HG03342 (cell line): ENCODE measurements around the gene PLA2G5.

Experiments
- ATAC-seq: cut with Tn5 transposase; IDR thresholded peaks from one replicate; pipeline ENCODE4 v1.9.1; 2021; ENCODE audit warnings: mild to moderate bottlenecking, moderate library complexity; ENCODE audit not compliant: unreplicated experiment

Gene PLA2G5

GRCh38 chr1:20089328-20090077 is 19.5 kb downstream of the PLA2G5 start:
- ATAC-seq, result no peak

DNA sequence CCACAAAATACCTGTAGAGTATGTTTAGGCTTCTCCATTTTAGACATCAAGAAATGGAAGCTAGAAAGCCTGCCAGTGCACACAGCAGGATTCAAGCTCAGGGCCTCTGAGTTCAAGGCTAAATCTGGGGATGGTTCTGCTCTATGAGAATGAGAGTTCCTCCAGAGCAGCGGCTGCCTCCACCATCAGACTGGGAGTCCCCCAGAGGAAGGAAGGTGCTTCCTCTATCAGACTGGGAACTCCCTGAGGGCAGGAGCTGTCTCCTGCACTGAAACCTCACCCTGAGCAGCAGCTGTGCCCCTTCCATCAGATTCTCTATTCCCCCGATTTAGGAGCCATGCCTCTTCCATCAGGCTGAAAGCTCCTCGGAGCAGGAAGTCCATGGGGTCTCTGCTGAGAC is 20.1 kb downstream of the PLA2G5 start:
- no peak for ATAC-seq

GRCh38 chr1:20090641-20091040 is 20.6 kb downstream of the PLA2G5 start:
- ATAC-seq, result no peak

- ATAC-seq, result no peak
Measured at GRCh38 chr1:20093303-20093702, 23.3 kb downstream of the PLA2G5 start.

- ATAC-seq, result no peak
Measured at GRCh38 chr1:20093940-20094391, 24.0 kb downstream of the PLA2G5 start.

- ATAC-seq, result no peak
Measured at GRCh38 chr1:20095564-20096434, 25.8 kb downstream of the PLA2G5 start.

- no peak for ATAC-seq
Measured at GRCh38 chr1:20096840-20097447, 26.9 kb downstream of the PLA2G5 start.

GRCh38 chr1:20099533-20099932 is 29.5 kb downstream of the PLA2G5 start:
- ATAC-seq, result no peak

DNA sequence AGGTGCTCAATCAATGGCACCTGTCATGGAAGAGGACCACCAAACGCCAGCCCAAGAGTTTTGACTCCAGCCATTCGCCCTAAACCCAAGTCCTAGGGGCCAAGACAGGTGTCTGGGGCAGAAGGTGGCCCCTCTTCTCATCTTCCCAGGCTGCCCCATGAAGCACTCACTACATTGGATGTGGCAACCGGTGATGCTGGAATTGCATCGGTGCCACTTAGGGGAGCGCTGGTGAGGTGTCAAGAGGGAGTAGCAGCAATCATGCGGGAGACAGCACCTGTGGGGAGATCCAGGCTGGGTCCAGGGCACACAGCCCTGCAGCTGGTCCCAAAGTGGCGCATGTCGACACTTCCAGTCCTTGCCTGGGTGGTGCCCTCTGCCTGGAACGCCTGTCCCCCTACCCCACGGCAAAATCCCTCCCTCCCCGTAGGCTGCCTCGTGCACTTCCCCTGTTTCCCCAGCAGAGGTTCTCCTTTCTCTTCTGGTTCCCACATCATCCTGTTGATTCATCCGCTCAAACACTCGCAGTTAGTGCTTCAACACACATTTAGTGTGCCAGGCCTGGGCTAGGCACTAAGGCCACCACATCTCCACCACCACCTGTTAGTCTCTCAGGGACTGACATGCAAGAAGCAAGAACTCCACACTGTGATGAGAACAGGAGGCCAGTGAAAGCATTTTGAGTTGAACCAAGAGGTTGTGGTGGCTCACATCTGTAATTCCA is 30.8 kb downstream of the PLA2G5 start:
- ATAC-seq, result no peak

- ATAC-seq, result no peak
Measured at GRCh38 chr1:20102875-20103274, 32.9 kb downstream of the PLA2G5 start.

GRCh38 chr1:20105856-20106255 is 35.9 kb downstream of the PLA2G5 start:
- ATAC-seq, result no peak

GRCh38 chr1:20107351-20107750 is 37.4 kb downstream of the PLA2G5 start:
- ATAC-seq, result no peak

GRCh38 chr1:20107796-20108195 is 37.8 kb downstream of the PLA2G5 start:
- ATAC-seq, result no peak

DNA sequence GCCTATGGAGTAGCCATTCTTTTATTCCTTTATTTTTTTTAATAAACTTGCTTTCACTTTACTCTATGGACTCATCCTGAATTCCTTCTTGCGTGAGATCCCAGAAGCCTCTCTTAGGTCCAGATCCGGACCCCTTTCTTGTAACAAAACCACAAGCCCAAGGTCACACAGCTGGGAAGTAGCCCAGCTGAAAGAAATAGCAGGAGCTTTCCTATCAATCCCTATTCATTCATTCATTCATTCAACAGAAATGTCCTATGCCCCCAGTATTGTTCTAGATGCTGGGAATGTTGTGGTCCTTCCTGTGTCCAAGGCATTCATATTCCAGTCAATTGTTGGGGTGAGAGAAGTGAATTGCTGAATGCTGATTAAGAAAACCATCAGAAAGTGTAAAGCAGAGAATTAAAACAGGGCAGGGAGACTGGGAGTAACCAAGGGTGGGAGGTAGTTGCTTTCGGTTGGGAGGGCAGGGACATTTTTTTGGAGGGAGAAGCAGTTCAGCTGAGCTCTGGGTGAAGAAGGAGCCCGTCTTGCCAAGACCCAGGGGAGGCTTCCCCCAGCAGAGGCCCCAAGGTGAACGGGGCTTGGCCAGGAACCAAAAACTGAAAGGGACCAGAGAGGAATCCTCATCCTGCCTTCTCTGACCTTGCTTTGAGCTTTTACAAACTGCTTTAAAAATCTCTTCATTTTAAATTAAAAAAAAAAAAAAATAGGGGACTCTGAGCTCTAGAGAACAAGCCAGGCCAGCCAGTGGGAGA is 38.6 kb downstream of the PLA2G5 start:
- no peak for ATAC-seq

GRCh38 chr1:20109223-20109856 is 39.3 kb downstream of the PLA2G5 start:
- ATAC-seq, result no peak

DNA sequence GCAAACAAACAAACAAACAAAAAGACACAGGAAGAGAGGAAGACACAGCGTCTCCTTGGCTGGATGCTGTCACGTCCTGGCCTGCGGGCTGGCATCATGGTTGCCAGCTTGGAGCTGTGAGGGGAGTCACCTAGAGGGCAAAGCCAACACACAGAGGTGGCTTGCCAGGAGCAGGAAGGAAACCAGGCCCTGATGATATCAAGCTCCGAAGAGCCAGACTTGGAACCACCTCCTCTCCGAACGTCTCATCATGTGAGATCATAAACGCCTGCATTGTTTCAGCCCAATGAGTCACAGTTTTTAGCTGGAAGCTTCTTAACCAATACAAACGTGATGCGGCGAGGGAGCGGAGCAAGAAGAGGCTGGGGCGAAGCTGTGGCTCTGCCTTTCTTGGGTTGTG is 40.7 kb downstream of the PLA2G5 start:
- ATAC-seq, result no peak

GRCh38 chr1:20111452-20111851 is 41.5 kb downstream of the PLA2G5 start:
- ATAC-seq, result no peak

DNA sequence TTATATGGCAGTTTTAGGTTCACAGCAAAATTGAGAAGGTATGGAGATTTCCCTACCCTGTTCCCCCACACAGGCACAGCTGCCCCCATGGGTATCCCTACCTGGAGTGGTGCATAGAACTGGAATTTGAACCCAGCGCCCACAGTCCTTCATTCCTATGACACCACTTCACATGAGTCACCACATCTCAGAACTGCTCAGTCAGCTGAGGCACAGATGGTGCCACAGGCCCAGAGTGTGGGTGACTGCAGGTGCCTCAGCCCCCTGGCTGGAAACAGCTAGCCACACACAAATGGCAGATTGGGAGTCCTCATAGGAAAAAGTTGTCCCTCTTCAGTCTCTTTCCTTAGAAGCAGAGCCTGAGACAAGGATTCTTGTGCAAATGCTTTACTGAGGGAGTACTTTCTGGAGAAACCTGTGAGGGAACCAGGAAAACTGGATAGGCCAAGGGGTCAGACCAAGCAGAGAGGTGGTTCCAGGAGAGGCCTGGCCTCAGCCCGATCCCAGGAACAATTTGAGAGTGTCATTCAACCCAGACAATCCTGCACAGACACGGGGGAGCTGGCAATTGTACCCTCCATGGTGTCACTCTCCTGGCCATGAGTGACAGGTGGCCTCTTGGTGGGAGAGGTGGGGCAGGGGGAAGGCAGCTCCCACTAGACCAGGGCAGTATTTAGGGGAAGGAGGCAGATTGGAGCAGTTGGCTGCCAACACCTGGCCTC is 42.4 kb downstream of the PLA2G5 start:
- ATAC-seq, result no peak

GRCh38 chr1:20114021-20114648 is 44.1 kb downstream of the PLA2G5 start:
- no peak for ATAC-seq
